WTC11 (cell line): ENCODE data around the gene TBC1D14. TPM values are rescaled to one million over a fixed set of nuclear protein-coding genes. Genes with fewer than 3 reads are reported as not detected.

ENCODE experiments used
- ATAC-seq: fragments of 200-7000 bp; cut with Tn5 transposase; 2 replicates; pipeline ENCODE4 v1.10.0; 2021; ENCODE audit warnings: mild to moderate bottlenecking, moderate library complexity
- CTCF ChIA-PET: fragments of 300-600 bp; sonication (Branson Sonifier 250); formaldehyde crosslinking; loops from one replicate; lab custom pipeline; 2021; ENCODE audit warnings: antibody characterized with exemption; lab: Charles Lee
- POLR2A ChIA-PET: fragments of 350-600 bp; sonication (Branson Sonifier 250); formaldehyde crosslinking; loops from one replicate; lab custom pipeline; 2021; ENCODE audit warnings: antibody characterized with exemption; lab: Charles Lee
- DNase-seq: peaks from one replicate; pipeline ENCODE4 v3.0.0; 2021; ENCODE audit warnings: low spot score
- H3K27ac Mint-ChIP-seq: 2 replicates; pipeline ENCODE4 v1.8.0; 2021; ENCODE audit warnings: mixed read lengths
- H3K27me3 Mint-ChIP-seq: 2 replicates; pipeline ENCODE4 v1.8.0; 2021; ENCODE audit warnings: low read depth, mild to moderate bottlenecking, moderate library complexity, mixed read lengths
- H3K36me3 Mint-ChIP-seq: 2 replicates; pipeline ENCODE4 v1.8.0; 2021; ENCODE audit warnings: mixed read lengths
- H3K4me1 Mint-ChIP-seq: 2 replicates; pipeline ENCODE4 v1.8.0; 2022; ENCODE audit warnings: mixed read lengths
- H3K4me3 Mint-ChIP-seq: 2 replicates; pipeline ENCODE4 v1.8.0; 2021; ENCODE audit warnings: mild to moderate bottlenecking, moderate library complexity, mixed read lengths
- H3K9me3 Mint-ChIP-seq: 2 replicates; pipeline ENCODE4 v1.8.0; 2021; ENCODE audit warnings: mixed read lengths
- ARID4B ChIP-seq: sonication (generic); formaldehyde crosslinking; IDR thresholded peaks from 2 replicates; pipeline ENCODE4 v1.8.0; 2023; ENCODE audit warnings: missing genetic modification reagents, mild to moderate bottlenecking, borderline replicate concordance
- ATF1 ChIP-seq: sonication (generic); formaldehyde crosslinking; IDR thresholded peaks from 2 replicates; pipeline ENCODE4 v1.8.1; 2023; ENCODE audit warnings: mild to moderate bottlenecking, moderate library complexity, missing genetic modification reagents
- CREM ChIP-seq: sonication (generic); formaldehyde crosslinking; IDR thresholded peaks from 2 replicates; pipeline ENCODE4 v1.8.1; 2022; ENCODE audit warnings: mild to moderate bottlenecking, missing genetic modification reagents, moderate library complexity
- ETV6 ChIP-seq: sonication (generic); formaldehyde crosslinking; IDR thresholded peaks from 2 replicates; pipeline ENCODE4 v1.8.1; 2022; ENCODE audit warnings: mild to moderate bottlenecking, missing genetic modification reagents
- FOXJ3 ChIP-seq: sonication (generic); formaldehyde crosslinking; IDR thresholded peaks from 2 replicates; pipeline ENCODE4 v1.9.0; 2021; ENCODE audit warnings: missing genetic modification reagents, mild to moderate bottlenecking, borderline replicate concordance
- FOXP4 ChIP-seq: sonication (generic); formaldehyde crosslinking; IDR thresholded peaks from 2 replicates; pipeline ENCODE4 v1.8.0; 2022; ENCODE audit warnings: mild to moderate bottlenecking, missing genetic modification reagents
- HMGXB4 ChIP-seq: sonication (generic); formaldehyde crosslinking; IDR thresholded peaks from 2 replicates; pipeline ENCODE4 v1.8.1; 2023; ENCODE audit warnings: mild to moderate bottlenecking, moderate library complexity, missing genetic modification reagents
- JUN ChIP-seq: sonication (generic); formaldehyde crosslinking; IDR thresholded peaks from 2 replicates; pipeline ENCODE4 v1.8.0; 2023; ENCODE audit warnings: mild to moderate bottlenecking, missing genetic modification reagents
- KAT7 ChIP-seq: sonication (generic); formaldehyde crosslinking; IDR thresholded peaks from 2 replicates; pipeline ENCODE4 v1.8.1; 2023; ENCODE audit warnings: missing genetic modification reagents, mild to moderate bottlenecking, borderline replicate concordance
- NR3C1 ChIP-seq: sonication (generic); formaldehyde crosslinking; conservative IDR thresholded peaks from 2 replicates; pipeline ENCODE4 v1.8.1; 2023; ENCODE audit warnings: low read depth, mild to moderate bottlenecking, missing genetic modification reagents
- PRDM15 ChIP-seq: sonication (generic); formaldehyde crosslinking; IDR thresholded peaks from 2 replicates; pipeline ENCODE4 v1.8.0; 2022; ENCODE audit warnings: missing genetic modification reagents
- TEAD1 ChIP-seq: sonication (generic); formaldehyde crosslinking; IDR thresholded peaks from 2 replicates; pipeline ENCODE4 v1.8.0; 2022; ENCODE audit warnings: mild to moderate bottlenecking, missing genetic modification reagents
- ZNF281 ChIP-seq: sonication (generic); formaldehyde crosslinking; IDR thresholded peaks from 2 replicates; pipeline ENCODE4 v1.8.0; 2023; ENCODE audit warnings: mild to moderate bottlenecking, missing genetic modification reagents
- ZNF317 ChIP-seq: sonication (generic); formaldehyde crosslinking; IDR thresholded peaks from 2 replicates; pipeline ENCODE4 v1.8.1; 2023; ENCODE audit warnings: low read depth, mild to moderate bottlenecking, moderate library complexity, missing genetic modification reagents, borderline replicate concordance
- ZNF423 ChIP-seq: fragments of 250-450 bp; sonication (Bioruptor Pico); IDR thresholded peaks from 2 replicates; pipeline ENCODE4 v2.1.2; 2022; ENCODE audit warnings: mild to moderate bottlenecking, moderate library complexity
- ZSCAN18 ChIP-seq: fragments of 250-450 bp; sonication (Bioruptor Pico); IDR thresholded peaks from 2 replicates; pipeline ENCODE4 v2.1.2; 2022; ENCODE audit warnings: mild to moderate bottlenecking, moderate library complexity
- total RNA-seq: library from RNA; stranded (reverse); gene quantifications from 3 replicates; pipeline ENCODE4 v1.2.3, GENCODE V29; 2021

TBC1D14 gene
- total RNA-seq, 1 experiment from 2014 or later: 45.1 TPM

GRCh38 chr4:6935965-6936364, 26.3 kb downstream of the TBC1D14 start:
- Mint-ChIP-seq H3K9me3 (no peaks in the 10 kb centered on the region), H3K36me3 (peaks cover 14% of the 10 kb centered on the region), H3K27ac (peak overlapping the region; percentile 72), H3K4me1 (peaks cover 29% of the 10 kb centered on the region), H3K4me3 (no peak overlapping the region), H3K27me3 (no peaks in the 10 kb centered on the region)
- no peak for TF ChIP-seq TEAD1 (CRISPR knock-in tag)
- TF ChIP-seq ATF1: no peak
- no peak for TF ChIP-seq ZNF281 (CRISPR knock-in tag)
- TF ChIP-seq FOXJ3 (CRISPR knock-in tag): no peak
- TF ChIP-seq KAT7 (CRISPR knock-in tag): no peak
- no peak for TF ChIP-seq CREM (CRISPR knock-in tag)
- TF ChIP-seq ARID4B (CRISPR knock-in tag): no peak
- no peak for TF ChIP-seq ZSCAN18 (CRISPR knock-in tag)
- no peak for TF ChIP-seq NR3C1
- TF ChIP-seq FOXP4 (CRISPR knock-in tag): no peak
- no peak for TF ChIP-seq PRDM15
- no peak for TF ChIP-seq ETV6 (CRISPR knock-in tag)
- no peak for TF ChIP-seq HMGXB4 (CRISPR knock-in tag)
- no peak for TF ChIP-seq ZNF423 (CRISPR knock-in tag)
- TF ChIP-seq ZNF317 (CRISPR knock-in tag): no peak
- TF ChIP-seq JUN (CRISPR knock-in tag): no peak
- CTCF ChIA-PET: no interaction called here
- DNase-seq: no peak
- no peak for ATAC-seq
- POLR2A ChIA-PET: no interaction called here
